H7 (cell line): ENCODE measurements around the gene ATP7A. TPM values are rescaled to one million over a fixed set of nuclear protein-coding genes. Genes with fewer than 3 reads are reported as not detected.
"Not testable (repeated sequence)": the region's sequence is repeated elsewhere in the genome, so short reads cannot be mapped to it uniquely, and the experiment has no call there.

Experiments used
- DNase-seq: peaks from one replicate; pipeline ENCODE4 v3.0.0; 2012
- H3K27me3 ChIP-seq: 2 replicates; pipeline ENCODE4 v1.6.0; 2011; ENCODE audit warnings: mild to moderate bottlenecking, low read length; ENCODE audit not compliant: control insufficient read depth, insufficient read depth
- H3K36me3 ChIP-seq: replicated peaks from 2 replicates; pipeline ENCODE4 v1.5.1; 2011; ENCODE audit warnings: low read length; ENCODE audit not compliant: control insufficient read depth, insufficient read depth
- H3K4me3 ChIP-seq: 2 replicates; pipeline ENCODE4 v1.5.1; 2011; ENCODE audit warnings: low read depth, mild to moderate bottlenecking, control low read depth, low read length, moderate library complexity; ENCODE audit not compliant: insufficient read depth
- total RNA-seq: library from RNA; depleted of rRNA; stranded (reverse); fragments of >200 nt; shearing (Covaris generic); gene quantifications from 2 replicates; pipeline ENCODE4 v1.2.3, GENCODE V29; 2014; rRNA removed

ATP7A gene
- 2.1 and 2.5 TPM in 2 replicates for total RNA-seq

GRCh38 chrX:77910108-77910840 is at the start of gene ATP7A:
Gene ATP7A, plus strand, starts transcription at chrX:77910693. Its CDS starts 60,949 bp downstream, at chrX:77971642.
- H3K4me3 ChIP-seq: peak within 1 kb of the TSS; percentile 56
- H3K27me3 ChIP-seq: no peaks in the 10 kb centered on the region
- DNase-seq: peak; percentile 90
- H3K36me3 ChIP-seq: no peaks in the 10 kb centered on the region

GRCh38 chrX:77875372-77875771 is 35.1 kb upstream of the ATP7A start:
- peaks cover 2% of the 10 kb centered on the region for H3K36me3 ChIP-seq
- DNase-seq: no peak
- H3K4me3 ChIP-seq: no peak overlapping the region
- H3K27me3 ChIP-seq: no peaks in the 10 kb centered on the region

- not testable (repeated sequence) for H3K36me3 ChIP-seq, DNase-seq, H3K4me3 ChIP-seq, H3K27me3 ChIP-seq
Measured at GRCh38 chrX:77881418-77881817, 29.1 kb upstream of the ATP7A start.

- Histone ChIP-seq H3K27me3 (no peaks in the 10 kb centered on the region), H3K4me3 (no peak overlapping the region), H3K36me3 (no peaks in the 10 kb centered on the region)
- no peak for DNase-seq
Measured at GRCh38 chrX:77892887-77893286, 17.6 kb upstream of the ATP7A start.

- Histone ChIP-seq H3K4me3 (no peak overlapping the region), H3K27me3 (no peaks in the 10 kb centered on the region), H3K36me3 (no peaks in the 10 kb centered on the region)
- no peak for DNase-seq
Measured at GRCh38 chrX:77893713-77894112, 16.8 kb upstream of the ATP7A start.

GRCh38 chrX:77894921-77895886 is 15.3 kb upstream of the ATP7A start, which contains the start of gene MAGT1:
Gene MAGT1, minus strand, starts transcription at chrX:77895435. Its CDS starts 25 bp downstream, at chrX:77895410.
- Histone ChIP-seq H3K4me3 (peak within 1 kb of the TSS; percentile 70), H3K27me3 (no peaks in the 10 kb centered on the region), H3K36me3 (no peaks in the 10 kb centered on the region)
- DNase-seq: peak; percentile 77

GRCh38 chrX:77899081-77899828 is 11.2 kb upstream of the ATP7A start, which contains the start of gene COX7B:
Gene COX7B, plus strand, starts transcription at chrX:77899468. Its CDS starts 86 bp downstream, at chrX:77899554.
- peak; percentile 75 for DNase-seq
- H3K27me3 ChIP-seq: no peaks in the 10 kb centered on the region
- peak within 1 kb of the TSS; percentile 64 for H3K4me3 ChIP-seq
- H3K36me3 ChIP-seq: peaks cover 2% of the 10 kb centered on the region

- Histone ChIP-seq H3K36me3 (peaks cover 2% of the 10 kb centered on the region), H3K27me3 (no peaks in the 10 kb centered on the region), H3K4me3 (peak overlapping the region; percentile 64; the same call in 1 of the 2 replicates)
- DNase-seq: no peak
Measured at GRCh38 chrX:77900688-77901087, 9.8 kb upstream of the ATP7A start.

- H3K4me3 ChIP-seq: no peak overlapping the region
- no peak for DNase-seq
- H3K27me3 ChIP-seq: no peaks in the 10 kb centered on the region
- H3K36me3 ChIP-seq: peaks cover 2% of the 10 kb centered on the region
Measured at GRCh38 chrX:77901506-77901905, 9.0 kb upstream of the ATP7A start.

GRCh38 chrX:77917294-77917933 is 6.9 kb downstream of the ATP7A start:
- no peaks in the 10 kb centered on the region for H3K36me3 ChIP-seq
- H3K27me3 ChIP-seq: no peaks in the 10 kb centered on the region
- no peak for DNase-seq
- no peak overlapping the region for H3K4me3 ChIP-seq

- Histone ChIP-seq H3K27me3 (no peaks in the 10 kb centered on the region), H3K4me3 (no peak overlapping the region), H3K36me3 (no peaks in the 10 kb centered on the region)
- no peak for DNase-seq
Measured at GRCh38 chrX:77918568-77918967, 8.1 kb downstream of the ATP7A start.

GRCh38 chrX:77919370-77919769 is 8.9 kb downstream of the ATP7A start:
- not testable (repeated sequence) for H3K36me3 ChIP-seq, H3K27me3 ChIP-seq, DNase-seq, H3K4me3 ChIP-seq

GRCh38 chrX:77922787-77923186 is 12.3 kb downstream of the ATP7A start:
- no peak overlapping the region for H3K4me3 ChIP-seq
- no peaks in the 10 kb centered on the region for H3K36me3 ChIP-seq
- H3K27me3 ChIP-seq: no peaks in the 10 kb centered on the region
- DNase-seq: no peak
